ENCODE results near the gene AKT2. TPM values are rescaled to one million over a fixed set of nuclear protein-coding genes. Genes with fewer than 3 reads are reported as not detected.
A peak's percentile ranks its signal among the peaks of the same experiment; 100 is the strongest.

The AKT2 gene
- total RNA-seq, 2 donors from 2014 or later: 91.7 to 97.3 TPM

- DNase-seq (no peak), ATAC-seq (no peak)
- intact Hi-C loops (cut with DNase I, micrococcal nuclease): no loop called here
Observed at GRCh38 chr19:40214936-40215335, 70.2 kb downstream of the AKT2 start.

- intact Hi-C loops (cut with DNase I, micrococcal nuclease): no loop called here
- no peak for DNase-seq
- ATAC-seq: no peak
Observed at GRCh38 chr19:40213882-40214570, 71.1 kb downstream of the AKT2 start.

DNA sequence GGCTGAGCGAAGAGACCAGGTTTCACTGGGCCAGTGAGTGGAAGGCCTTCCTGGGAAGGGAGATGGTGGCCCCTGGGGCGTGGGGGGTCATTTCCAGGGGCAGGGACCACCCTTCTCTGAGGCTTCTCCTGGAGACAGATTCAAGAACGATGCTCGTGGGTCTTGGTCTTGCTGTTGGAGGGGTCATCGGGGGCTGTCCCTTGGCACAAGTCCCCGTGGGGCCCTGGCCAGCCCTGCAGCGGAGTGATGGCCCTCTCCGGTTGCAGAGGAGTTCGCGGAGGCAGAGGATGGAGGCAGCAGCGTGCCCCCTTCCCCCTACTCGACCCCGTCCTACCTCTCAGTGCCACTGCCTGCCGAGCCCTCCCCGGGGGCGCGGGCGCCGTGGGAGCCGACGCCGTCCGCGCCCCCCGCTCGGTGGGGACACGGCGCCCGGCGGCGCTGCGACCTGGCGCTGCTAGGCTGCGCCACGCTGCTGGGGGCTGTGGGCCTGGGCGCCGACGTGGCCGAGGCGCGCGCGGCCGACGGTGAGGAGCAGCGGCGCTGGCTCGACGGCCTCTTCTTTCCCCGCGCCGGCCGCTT is 71.8 kb downstream of the AKT2 start:
- ATAC-seq (no peak), DNase-seq (no peak)
- intact Hi-C loops (cut with DNase I, micrococcal nuclease): no loop called here

DNA sequence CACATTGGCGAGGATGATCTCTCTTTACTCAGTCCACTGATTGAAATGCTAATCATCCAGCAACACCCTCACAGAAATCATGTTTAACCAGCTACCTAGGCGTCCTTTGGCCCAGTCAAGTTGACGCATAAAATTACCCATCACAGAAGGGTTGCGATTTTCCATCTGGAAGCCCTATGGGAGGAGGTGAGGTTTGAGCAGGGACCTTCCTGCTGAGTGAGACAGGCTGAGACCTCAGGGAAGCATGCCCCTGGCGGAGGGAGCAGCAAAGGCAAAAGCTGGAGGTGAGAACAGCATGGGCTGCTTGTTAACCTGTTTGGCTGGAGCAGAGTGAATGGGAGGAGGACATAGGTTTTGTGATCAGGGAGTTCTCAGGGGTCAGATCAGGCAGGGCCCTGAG is 74.3 kb downstream of the AKT2 start:
- DNase-seq: no peak
- intact Hi-C loops (cut with DNase I, micrococcal nuclease): no loop called here
- ATAC-seq: no peak

GRCh38 chr19:40208602-40209001 is 76.5 kb downstream of the AKT2 start:
- no peak for DNase-seq
- ATAC-seq: no peak
- intact Hi-C loops (cut with DNase I, micrococcal nuclease): no loop called here

- intact Hi-C loops (cut with DNase I, micrococcal nuclease): no loop called here
- DNase-seq (no peak), ATAC-seq (no peak)
Observed at GRCh38 chr19:40205760-40206159, 79.4 kb downstream of the AKT2 start.

- no peak for DNase-seq
- no peak for ATAC-seq
- intact Hi-C loops (cut with DNase I, micrococcal nuclease): no loop called here
Observed at GRCh38 chr19:40204381-40204780, 80.8 kb downstream of the AKT2 start.

DNA sequence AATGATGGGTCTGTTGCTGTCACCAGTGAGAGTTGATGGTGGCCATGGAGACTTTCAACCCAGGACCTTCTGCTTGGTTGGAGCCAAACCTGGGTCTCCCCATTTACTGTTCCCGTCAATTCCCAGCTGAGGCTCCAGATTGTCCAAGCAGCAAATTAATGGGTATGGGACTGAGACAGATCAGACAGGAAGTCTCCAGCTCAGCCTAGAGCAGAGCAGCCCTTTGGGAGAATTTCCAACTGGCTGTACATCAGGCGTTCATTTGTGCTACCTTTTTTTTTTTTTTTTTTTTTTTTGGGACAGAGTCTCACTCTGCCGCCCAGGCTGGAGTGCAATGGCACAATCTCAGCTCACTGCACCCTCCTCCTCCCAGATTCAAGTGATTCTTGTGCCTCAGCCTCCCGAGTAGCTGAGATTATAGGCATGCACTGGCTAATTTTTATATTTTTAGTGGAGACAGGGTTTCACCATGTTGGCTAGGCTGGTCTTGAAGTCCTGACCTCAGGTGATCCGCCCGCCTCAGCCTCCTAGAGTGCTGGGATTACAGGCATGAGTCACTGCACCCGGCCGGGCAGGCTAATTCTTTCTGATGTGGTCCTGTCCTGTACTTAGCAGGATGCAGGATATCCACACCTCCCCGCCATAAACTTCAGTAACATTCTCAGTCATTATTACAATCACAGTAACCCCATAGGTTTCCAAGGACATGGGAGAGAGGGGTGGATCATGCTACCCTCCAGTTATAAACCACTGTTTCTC is 84.6 kb downstream of the AKT2 start:
- intact Hi-C loops (cut with DNase I, micrococcal nuclease): no loop called here
- DNase-seq (no peak), ATAC-seq (no peak)

- DNase-seq (no peak), ATAC-seq (no peak)
- intact Hi-C loops (cut with DNase I, micrococcal nuclease): no loop called here
Observed at GRCh38 chr19:40198272-40198990, 86.7 kb downstream of the AKT2 start.

DNA sequence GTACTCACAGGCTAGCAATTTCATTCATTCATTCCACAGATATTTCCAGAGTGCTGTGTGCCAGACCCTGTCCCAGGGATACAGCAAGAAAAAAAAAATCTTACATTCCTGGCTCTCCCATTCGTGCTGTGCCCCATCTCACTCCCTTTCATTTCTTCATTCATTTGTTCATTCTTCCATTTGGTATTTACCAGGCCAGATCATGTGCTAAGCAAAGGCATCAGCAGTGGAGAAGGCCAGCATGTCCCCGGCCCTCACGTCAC is 91.6 kb downstream of the AKT2 start:
- ATAC-seq (no peak), DNase-seq (no peak)
- intact Hi-C loops (cut with DNase I, micrococcal nuclease): no loop called here

- DNase-seq (no peak), ATAC-seq (no peak)
- intact Hi-C loops (cut with DNase I, micrococcal nuclease): no loop called here
Observed at GRCh38 chr19:40192758-40193586, 92.2 kb downstream of the AKT2 start.

DNA sequence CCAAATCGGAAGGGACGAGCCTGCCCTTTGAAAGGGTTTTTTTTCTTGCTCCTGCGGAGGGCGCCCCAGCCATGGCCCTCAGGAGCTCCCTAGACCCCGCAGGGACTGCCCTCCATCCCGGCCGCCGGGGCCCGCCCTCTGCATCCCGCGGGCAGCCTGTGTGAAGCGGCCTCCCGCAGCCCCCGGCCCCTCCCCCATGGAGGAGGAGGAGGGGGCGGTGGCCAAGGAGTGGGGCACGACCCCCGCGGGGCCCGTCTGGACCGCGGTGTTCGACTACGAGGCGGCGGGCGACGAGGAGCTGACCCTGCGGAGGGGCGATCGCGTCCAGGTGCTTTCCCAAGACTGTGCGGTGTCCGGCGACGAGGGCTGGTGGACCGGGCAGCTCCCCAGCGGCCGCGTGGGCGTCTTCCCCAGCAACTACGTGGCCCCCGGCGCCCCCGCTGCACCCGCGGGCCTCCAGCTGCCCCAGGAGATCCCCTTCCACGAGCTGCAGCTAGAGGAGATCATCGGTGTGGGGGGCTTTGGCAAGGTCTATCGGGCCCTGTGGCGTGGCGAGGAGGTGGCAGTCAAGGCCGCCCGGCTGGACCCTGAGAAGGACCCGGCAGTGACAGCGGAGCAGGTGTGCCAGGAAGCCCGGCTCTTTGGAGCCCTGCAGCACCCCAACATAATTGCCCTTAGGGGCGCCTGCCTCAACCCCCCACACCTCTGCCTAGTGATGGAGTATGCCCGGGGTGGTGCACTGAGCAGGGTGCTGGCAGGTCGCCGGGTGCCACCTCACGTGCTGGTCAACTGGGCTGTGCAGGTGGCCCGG is 93.1 kb downstream of the AKT2 start:
- peak; percentile 15 for ATAC-seq
- peak in 1 of 2 donors; percentile 47 for DNase-seq
- intact Hi-C loops (cut with DNase I, micrococcal nuclease): no loop called here

- intact Hi-C loops (cut with DNase I, micrococcal nuclease): no loop called here
Observed at GRCh38 chr19:40190891-40191835, 94.0 kb downstream of the AKT2 start, which contains the start of gene MAP3K10. MAP3K10 (plus strand) TSS chr19:40191426; CDS start chr19:40192032, 606 bp downstream.

DNA sequence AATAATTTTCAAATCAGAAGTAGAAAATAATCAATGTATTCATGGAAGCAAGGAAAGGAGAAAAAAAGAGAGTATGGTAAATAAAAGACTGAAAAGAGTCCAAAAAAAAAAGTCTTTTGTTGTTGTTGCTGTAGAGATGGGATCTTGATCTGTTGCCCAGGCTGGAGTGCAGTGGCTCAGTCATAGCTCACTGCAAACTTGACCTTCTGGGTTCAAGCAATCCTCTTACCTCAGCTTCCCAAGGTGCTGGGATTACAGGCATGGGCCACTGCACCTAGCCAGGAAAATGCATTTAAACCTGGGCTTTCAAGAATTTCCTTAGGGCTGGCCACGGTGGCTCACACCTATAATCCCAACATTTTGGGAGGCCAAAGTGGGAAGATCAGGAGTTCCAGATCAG is 100.9 kb downstream of the AKT2 start:
- ATAC-seq: no peak

More at GRCh38 chr19:40190891-40191835, 94.0 kb downstream of the AKT2 start, which contains the start of gene MAP3K10:
- peak; percentile 70 to 82 for DNase-seq
- ATAC-seq: peak; percentile 94

More for the DNA sequence above, 100.9 kb downstream of the AKT2 start:
- intact Hi-C loops (cut with DNase I, micrococcal nuclease): no loop called here
- DNase-seq: no peak
